GM21737 (cell line): ENCODE data around the gene SLC22A17.
"Not testable (repeated sequence)": the region's sequence is repeated elsewhere in the genome, so short reads cannot be mapped to it uniquely, and the experiment has no call there.

Experiments
- ATAC-seq: cut with Tn5 transposase; IDR thresholded peaks from one replicate; pipeline ENCODE4 v1.9.1; 2021; ENCODE audit warnings: mild to moderate bottlenecking, moderate library complexity; ENCODE audit not compliant: unreplicated experiment

The SLC22A17 gene

DNA sequence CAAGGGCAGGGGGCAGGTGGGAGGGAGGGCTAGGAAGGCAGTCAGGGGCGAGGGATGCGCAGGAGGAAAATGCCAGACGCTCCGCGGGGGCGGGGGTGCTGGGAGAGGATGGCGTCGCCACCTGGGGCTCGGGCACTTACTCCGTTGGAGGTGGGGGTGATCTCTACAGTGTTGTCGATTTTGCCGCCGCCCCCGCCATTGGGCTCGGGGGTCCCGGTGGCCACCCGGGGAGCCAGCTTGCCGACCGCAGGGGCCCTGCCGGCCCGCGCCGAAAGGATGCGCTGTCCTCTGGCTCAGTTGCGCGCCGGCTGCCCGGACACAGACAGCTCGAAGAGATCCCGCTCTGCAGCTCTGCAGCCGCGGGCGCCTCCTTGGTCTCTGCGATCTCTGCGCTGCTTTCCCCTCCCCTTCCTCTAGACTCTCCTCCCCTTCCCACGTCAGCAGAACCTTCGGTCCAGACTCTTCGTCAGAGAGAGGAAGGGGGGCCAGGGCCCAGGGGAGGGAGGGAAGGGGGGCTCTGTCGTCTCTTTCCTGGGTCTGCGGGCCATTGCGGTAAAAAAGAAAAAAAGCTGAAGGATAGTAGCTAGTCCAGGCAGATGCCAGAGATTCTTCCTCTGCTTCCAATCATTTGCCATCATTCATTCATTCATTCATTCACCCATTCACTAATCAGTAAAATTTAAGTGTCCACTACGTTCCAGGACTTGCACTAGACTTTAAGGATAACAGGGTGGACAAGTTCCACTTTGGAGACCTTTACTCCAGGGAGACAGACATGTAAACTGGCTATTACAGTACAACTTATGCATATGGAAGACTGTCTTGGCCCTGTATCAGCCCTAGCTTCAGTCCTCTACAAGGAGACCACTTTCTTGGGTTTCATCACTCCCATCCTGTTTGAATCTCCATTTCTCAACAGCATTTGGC lies at the start of gene SLC22A17:
Gene SLC22A17 (minus strand): TSS at position 382 of the 927 bp plus-strand sequence.
- ATAC-seq = no peak

DNA sequence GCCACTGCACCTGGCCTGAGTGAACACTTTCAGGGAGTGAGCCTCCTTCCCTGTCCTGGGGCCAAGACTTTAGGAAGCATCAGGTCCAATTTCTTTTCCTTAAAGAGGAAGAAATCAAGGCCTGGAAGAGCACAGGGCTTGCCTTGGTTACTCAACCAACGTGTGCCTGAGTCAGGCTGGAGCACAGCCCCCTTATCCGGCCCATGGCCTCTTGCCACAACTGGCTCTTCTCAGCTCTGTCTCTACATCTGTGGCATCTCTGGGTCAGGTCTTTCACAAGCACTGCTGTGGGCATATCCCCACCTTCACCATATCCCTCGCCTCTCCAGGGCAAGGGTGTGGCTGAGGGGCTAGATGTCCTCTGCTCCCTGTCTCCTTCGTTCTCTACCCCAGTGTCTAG lies 48.6 kb upstream of the SLC22A17 start:
- no peak for ATAC-seq

DNA sequence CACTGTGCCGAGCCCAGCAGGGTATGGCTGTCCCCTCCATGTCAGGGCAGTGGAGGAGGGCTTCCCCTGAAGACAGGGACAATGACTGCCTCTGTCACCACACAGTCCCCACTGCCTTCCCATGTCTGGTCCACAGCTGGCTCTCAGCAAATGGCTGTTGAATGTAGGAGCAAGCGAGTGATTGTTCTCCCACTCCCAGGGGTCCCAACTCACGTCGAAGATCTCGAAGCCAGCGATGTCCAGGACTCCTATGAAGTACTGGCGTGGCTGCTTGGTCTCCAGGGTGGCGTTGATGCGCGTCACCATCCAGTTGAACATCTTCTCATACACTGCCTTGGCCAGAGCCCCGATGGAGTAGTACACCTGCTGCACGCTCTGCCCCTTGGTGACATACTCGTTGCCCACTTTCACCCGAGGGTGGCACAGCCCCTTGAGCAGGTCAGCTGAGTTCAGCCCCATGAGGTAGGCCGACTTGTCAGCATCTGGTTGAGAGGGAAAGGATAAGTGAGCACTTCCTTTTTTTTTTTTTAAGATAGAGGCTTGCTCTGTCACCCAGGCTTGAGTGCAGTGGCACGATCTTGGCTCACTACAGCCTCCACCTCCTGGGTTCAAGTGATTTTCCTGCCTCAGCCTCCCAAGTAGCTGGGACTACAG lies 47.9 kb upstream of the SLC22A17 start:
- not testable (repeated sequence) for ATAC-seq

- no peak for ATAC-seq
Observed at GRCh38 chr14:23399591-23399990, 46.9 kb upstream of the SLC22A17 start.

DNA sequence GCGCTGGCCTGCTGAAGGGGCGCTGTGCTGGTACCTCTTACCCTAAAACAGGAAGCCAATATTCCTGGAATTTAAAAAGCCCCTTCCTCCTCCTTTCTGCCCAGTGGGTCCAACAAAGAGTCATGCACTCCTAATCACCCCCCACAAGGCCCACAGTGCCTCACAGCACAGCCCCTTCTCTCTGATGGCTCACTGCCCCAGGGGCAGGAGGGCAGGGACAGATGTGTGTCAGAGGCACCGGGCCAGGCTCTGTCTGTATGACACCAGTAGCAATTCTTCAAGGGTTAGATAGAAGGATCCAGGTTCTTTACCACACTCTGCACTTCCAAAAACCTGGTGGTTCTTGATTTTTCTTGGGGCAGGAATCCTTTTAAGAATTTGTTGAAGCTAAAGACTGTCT lies 46.4 kb upstream of the SLC22A17 start:
- ATAC-seq = no peak

DNA sequence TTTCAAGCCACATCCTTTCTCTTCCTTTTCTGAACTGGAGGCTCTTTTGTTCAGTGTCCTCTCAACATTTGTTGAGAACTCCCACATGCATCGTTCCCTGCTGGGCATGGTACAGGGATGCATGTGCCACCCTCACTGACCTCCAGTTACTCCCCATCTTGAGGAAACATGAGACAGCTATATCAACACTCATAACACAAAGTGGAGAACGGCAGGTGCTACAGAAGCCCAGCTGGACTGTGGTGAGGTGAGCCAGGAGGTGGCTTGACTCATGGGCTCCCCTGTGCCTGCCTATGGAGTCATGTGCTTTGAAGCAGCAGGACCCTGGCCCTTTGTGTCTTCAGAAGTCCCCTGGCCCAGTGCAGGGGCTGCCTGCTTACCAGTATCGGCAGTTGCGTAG lies 45.7 kb upstream of the SLC22A17 start:
- ATAC-seq = no peak

DNA sequence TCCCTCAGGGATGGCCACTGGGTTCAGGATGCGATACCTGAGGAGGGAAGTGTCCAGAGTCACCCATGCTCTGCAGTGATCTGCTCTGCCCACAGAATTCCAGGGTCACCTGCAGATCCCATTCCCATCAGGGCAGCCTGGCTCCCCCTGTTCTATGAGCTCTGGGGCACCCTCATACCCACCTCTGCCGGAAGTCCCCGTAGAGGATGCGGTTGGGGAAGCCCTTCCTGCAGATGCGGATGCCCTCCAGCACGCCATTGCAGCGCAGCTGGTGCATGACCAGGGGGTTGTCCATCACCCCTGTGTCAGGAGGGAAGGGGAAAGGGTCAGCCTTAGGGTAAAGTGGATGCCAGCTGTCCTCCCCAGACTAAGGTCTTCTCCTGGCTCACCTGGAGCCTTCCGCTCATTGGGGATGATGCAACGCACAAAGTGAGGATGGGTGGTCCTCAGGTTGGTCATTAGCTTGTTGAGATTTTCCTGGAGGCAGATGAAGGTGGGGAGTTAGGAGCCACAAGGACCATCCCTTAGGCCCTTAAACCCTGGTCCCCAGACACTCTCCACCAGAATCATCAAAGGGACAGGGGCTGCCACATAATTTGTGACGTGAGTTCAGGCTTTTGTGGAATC lies 44.2 kb upstream of the SLC22A17 start:
- ATAC-seq = no peak

DNA sequence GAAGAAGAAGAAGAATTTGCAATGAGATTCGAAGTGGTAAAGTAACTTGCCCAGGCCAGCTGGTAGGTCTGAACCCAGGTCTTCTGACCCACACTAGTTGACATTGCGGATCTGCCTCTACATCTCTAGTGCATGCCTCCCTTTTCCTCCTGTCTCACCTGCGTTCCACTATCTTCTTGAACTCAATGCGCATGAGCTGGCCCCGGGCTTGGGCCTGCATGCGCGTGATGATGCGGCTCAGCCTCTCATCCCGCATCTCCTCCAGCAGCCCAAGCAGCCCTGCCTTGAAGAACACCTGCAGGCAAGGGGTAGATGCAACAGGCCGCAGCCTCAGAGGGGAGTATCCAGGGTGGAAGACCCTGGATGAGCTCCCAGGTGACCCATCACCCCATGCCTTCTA lies 43.4 kb upstream of the SLC22A17 start:
- ATAC-seq = no peak

DNA sequence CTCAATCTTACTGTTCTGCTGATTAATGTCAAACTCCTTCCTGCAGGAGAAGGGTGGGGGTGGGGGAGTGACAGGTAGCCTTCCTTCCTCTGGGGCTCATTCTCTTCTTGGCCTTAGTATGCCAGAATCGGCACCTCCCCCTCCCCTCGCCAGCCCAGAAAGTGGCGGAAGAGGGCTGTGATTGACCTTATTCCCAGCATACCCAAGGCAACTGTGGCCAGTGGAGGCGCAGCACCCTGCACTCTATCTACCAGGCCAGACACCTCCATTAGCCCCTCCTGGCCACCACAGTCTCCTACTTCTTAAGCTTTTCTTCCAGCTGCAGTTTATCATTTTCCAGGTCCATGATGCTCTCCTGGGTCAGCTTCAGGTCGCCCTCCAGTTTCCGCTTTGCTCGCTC lies 39.9 kb upstream of the SLC22A17 start:
- no peak for ATAC-seq

GRCh38 chr14:23389871-23390270 lies 37.2 kb upstream of the SLC22A17 start:
- ATAC-seq = not testable (repeated sequence)

GRCh38 chr14:23389396-23389795 lies 36.7 kb upstream of the SLC22A17 start:
- no peak for ATAC-seq

- ATAC-seq = no peak
Observed at GRCh38 chr14:23388996-23389395, 36.3 kb upstream of the SLC22A17 start.

- no peak for ATAC-seq
Observed at GRCh38 chr14:23387916-23388882, 35.5 kb upstream of the SLC22A17 start.

GRCh38 chr14:23386999-23387398 lies 34.3 kb upstream of the SLC22A17 start:
- ATAC-seq = no peak

- not testable (repeated sequence) for ATAC-seq
Observed at GRCh38 chr14:23386266-23386657, 33.6 kb upstream of the SLC22A17 start.

- ATAC-seq = no peak
Observed at GRCh38 chr14:23385642-23386265, 33.1 kb upstream of the SLC22A17 start.

GRCh38 chr14:23385244-23385641 lies 32.6 kb upstream of the SLC22A17 start:
- no peak for ATAC-seq

DNA sequence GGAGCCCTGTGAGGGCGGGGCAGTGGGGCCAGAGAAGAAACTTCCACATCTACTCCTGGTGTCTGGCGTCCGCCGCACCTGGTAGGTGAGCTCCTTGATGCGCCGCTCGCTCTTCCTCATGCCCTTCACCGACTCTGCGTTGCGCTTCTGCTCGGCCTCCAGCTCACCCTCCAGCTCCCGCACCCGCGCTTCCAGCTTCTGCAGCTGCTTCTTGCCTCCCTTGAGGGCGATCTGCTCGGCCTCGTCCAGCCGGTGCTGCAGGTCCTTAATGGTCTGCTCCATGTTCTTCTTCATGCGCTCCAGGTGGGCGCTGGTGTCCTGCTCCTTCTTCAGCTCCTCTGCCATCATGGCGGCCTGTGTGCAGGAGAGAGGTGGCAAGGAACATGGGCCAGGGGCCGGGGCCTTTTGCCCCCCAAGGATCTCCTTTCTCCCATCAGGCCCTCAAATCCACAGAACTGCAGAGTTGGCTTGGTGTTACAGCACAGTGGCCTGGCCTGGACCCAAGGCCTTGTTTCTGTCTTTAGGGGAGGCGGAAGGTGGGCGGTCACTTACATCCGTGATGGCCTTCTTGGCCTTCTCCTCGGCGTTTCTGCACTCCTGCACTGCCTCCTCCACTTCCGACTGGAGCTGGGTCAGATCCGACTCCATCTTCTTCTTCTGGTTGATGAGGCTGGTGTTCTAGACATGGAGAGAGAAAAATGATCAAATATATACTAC lies 31.8 kb upstream of the SLC22A17 start:
- ATAC-seq = no peak

GRCh38 chr14:23382731-23383440 lies 30.2 kb upstream of the SLC22A17 start:
- ATAC-seq = no peak
